WI38 (cell line): ENCODE results near the gene SGSH.

Experiments used
- H3K4me3 ChIP-seq: 2 replicates; pipeline ENCODE4 v1.5.1; 2011; ENCODE audit warnings: low read depth, mild to moderate bottlenecking, control low read depth, low read length
- CTCF ChIP-seq: IDR thresholded peaks from 2 replicates; pipeline ENCODE4 v1.5.1; 2012; ENCODE audit warnings: low read depth, mild to moderate bottlenecking, control low read depth, low read length

SGSH gene

GRCh38 chr17:80220054-80220735, at the start of gene SGSH, which contains the start of gene SLC26A11:
Gene SGSH, minus strand, starts transcription at chr17:80220333. Its CDS starts 20 bp downstream, at chr17:80220313.
Gene SLC26A11, plus strand, starts transcription at chr17:80220427. Its CDS starts 1,134 bp downstream, at chr17:80221561.
- no peak for TF ChIP-seq CTCF

GRCh38 chr17:80269405-80269807, 49.3 kb upstream of the SGSH start:
- H3K4me3 ChIP-seq: no peak overlapping the region
- no peak for TF ChIP-seq CTCF

More at GRCh38 chr17:80220054-80220735, at the start of gene SGSH, which contains the start of gene SLC26A11:
- peak within 1 kb of the TSS; percentile 94 for H3K4me3 ChIP-seq

- no peak overlapping the region for H3K4me3 ChIP-seq
- no peak for TF ChIP-seq CTCF
Measured at GRCh38 chr17:80268427-80268826, 48.3 kb upstream of the SGSH start.

GRCh38 chr17:80267391-80267790, 47.3 kb upstream of the SGSH start:
- TF ChIP-seq CTCF: no peak
- H3K4me3 ChIP-seq: no peak overlapping the region

DNA sequence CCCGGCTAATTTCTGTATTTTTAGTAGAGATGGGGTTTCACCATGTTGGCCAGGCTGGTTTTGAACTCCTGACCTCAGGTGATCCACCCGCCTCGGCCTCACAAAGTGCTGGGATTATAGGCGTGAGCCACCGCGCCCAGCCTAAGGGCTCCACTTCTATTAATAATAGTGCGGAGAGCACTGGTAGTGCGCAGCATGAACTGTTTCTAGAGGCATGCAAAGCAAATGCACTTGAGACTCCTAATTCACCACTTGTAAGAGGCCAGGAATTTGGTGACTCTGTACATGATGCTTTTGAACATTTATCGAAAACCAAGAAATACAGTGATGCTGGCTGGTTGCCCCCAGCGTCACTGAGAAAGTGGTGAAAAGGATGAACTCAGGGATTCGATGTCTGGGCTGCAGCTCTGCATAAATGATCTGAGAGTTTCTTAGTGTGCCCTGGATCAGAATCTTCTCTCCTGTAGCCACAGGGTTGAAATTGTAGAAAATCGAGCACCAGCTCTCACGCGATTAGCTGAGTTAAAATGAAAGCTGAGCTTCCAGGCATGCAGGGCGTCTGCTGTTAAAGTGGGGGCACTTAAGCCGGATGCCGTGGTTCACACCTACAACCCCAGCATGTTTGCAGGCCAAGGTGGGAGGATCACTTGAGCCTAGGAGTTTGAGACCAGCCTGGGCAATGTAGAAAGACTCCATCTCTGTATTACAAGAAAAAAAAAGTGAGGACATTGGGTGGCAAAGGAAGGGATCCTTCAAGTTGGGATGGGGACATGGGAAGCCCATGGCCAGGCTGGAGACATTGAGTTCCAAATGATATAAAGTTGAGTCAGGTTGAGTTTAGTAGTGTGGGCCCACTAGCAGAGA, 45.3 kb upstream of the SGSH start:
- H3K4me3 ChIP-seq: no peak overlapping the region
- TF ChIP-seq CTCF: no peak

- peak overlapping the region; percentile 49 for H3K4me3 ChIP-seq
- TF ChIP-seq CTCF: no peak
Measured at GRCh38 chr17:80264205-80265075, 44.3 kb upstream of the SGSH start.
